ENCODE data around the gene VTCN1.
"Not testable (repeated sequence)": the region's sequence is repeated elsewhere in the genome, so short reads cannot be mapped to it uniquely, and the experiment has no call there.

Gene VTCN1

GRCh38 chr1:117122330-117123025 is 88.2 kb downstream of the VTCN1 start:
- peak overlapping the region; percentile 87 for H3K27ac ChIP-seq (ENCODE audit: low read length)
- no peaks in the 10 kb centered on the region for H3K9me3 ChIP-seq (ENCODE audit: control insufficient read depth in 1 of 2, low read length in 2 of 2)
- peak overlapping the region; percentile 60 to 80 for H3K4me3 ChIP-seq (ENCODE audit: low read depth in 1 of 2, low read length in 2 of 2)
- H3K27me3 ChIP-seq (ENCODE audit: low read depth, low read length), result no peaks in the 10 kb centered on the region
- no peaks in the 10 kb centered on the region for H3K36me3 ChIP-seq (ENCODE audit: control insufficient read depth in 1 of 2, insufficient read depth in 2 of 2, low read length in 2 of 2)
- H3K4me1 ChIP-seq (ENCODE audit: control insufficient read depth in 1 of 2, insufficient read depth in 2 of 2, low read length in 2 of 2), result peaks cover 4 to 12% of the 10 kb centered on the region in 2 donors

- no peaks in the 10 kb centered on the region for H3K9me3 ChIP-seq (ENCODE audit: control insufficient read depth in 1 of 2, low read length in 2 of 2)
- no peaks in the 10 kb centered on the region for H3K36me3 ChIP-seq (ENCODE audit: control insufficient read depth in 1 of 2, insufficient read depth in 2 of 2, low read length in 2 of 2)
- H3K4me3 ChIP-seq (ENCODE audit: low read depth in 1 of 2, low read length in 2 of 2), result peak within 1 kb of the TSS; percentile 60 to 80
- no peaks in the 10 kb centered on the region for H3K27me3 ChIP-seq (ENCODE audit: low read depth, low read length)
- peaks cover 4 to 12% of the 10 kb centered on the region in 2 donors for H3K4me1 ChIP-seq (ENCODE audit: control insufficient read depth in 1 of 2, insufficient read depth in 2 of 2, low read length in 2 of 2)
- H3K27ac ChIP-seq (ENCODE audit: low read length), result peak within 1 kb of the TSS; percentile 87
Observed at GRCh38 chr1:117121589-117122329, 89.0 kb downstream of the VTCN1 start, which contains the start of gene TRIM45. TRIM45 (minus strand) TSS chr1:117121749; CDS start chr1:117121201, 548 bp downstream.

- Histone ChIP-seq H3K4me3 (ENCODE audit: low read depth in 1 of 2, low read length in 2 of 2) (peak overlapping the region; percentile 60 to 80), H3K27me3 (ENCODE audit: low read depth, low read length) (no peaks in the 10 kb centered on the region), H3K27ac (ENCODE audit: low read length) (no peak overlapping the region), H3K36me3 (ENCODE audit: control insufficient read depth in 1 of 2, insufficient read depth in 2 of 2, low read length in 2 of 2) (no peaks in the 10 kb centered on the region), H3K4me1 (ENCODE audit: control insufficient read depth in 1 of 2, insufficient read depth in 2 of 2, low read length in 2 of 2) (peaks cover 4 to 12% of the 10 kb centered on the region in 2 donors), H3K9me3 (ENCODE audit: control insufficient read depth in 1 of 2, low read length in 2 of 2) (no peaks in the 10 kb centered on the region)
Observed at GRCh38 chr1:117120774-117121588, 89.7 kb downstream of the VTCN1 start.

GRCh38 chr1:117119144-117119543 is 91.6 kb downstream of the VTCN1 start:
- H3K27me3 ChIP-seq (ENCODE audit: low read depth, low read length); H3K4me3 ChIP-seq (ENCODE audit: low read depth in 1 of 2, low read length in 2 of 2); H3K36me3 ChIP-seq (ENCODE audit: control insufficient read depth in 1 of 2, insufficient read depth in 2 of 2, low read length in 2 of 2); H3K9me3 ChIP-seq (ENCODE audit: control insufficient read depth in 1 of 2, low read length in 2 of 2); H3K27ac ChIP-seq (ENCODE audit: low read length): not testable (repeated sequence)
- peaks cover 4 to 12% of the 10 kb centered on the region in 2 donors for H3K4me1 ChIP-seq (ENCODE audit: control insufficient read depth in 1 of 2, insufficient read depth in 2 of 2, low read length in 2 of 2)

- H3K27ac ChIP-seq (ENCODE audit: low read length), result no peak overlapping the region
- no peaks in the 10 kb centered on the region for H3K27me3 ChIP-seq (ENCODE audit: low read depth, low read length)
- no peak overlapping the region for H3K4me3 ChIP-seq (ENCODE audit: low read depth in 1 of 2, low read length in 2 of 2)
- H3K36me3 ChIP-seq (ENCODE audit: control insufficient read depth in 1 of 2, insufficient read depth in 2 of 2, low read length in 2 of 2), result peaks cover 8 to 10% of the 10 kb centered on the region in 2 donors
- peaks cover 4 to 12% of the 10 kb centered on the region in 2 donors for H3K4me1 ChIP-seq (ENCODE audit: control insufficient read depth in 1 of 2, insufficient read depth in 2 of 2, low read length in 2 of 2)
- no peaks in the 10 kb centered on the region for H3K9me3 ChIP-seq (ENCODE audit: control insufficient read depth in 1 of 2, low read length in 2 of 2)
Observed at GRCh38 chr1:117118137-117118536, 92.6 kb downstream of the VTCN1 start.

- no peaks in the 10 kb centered on the region for H3K9me3 ChIP-seq (ENCODE audit: control insufficient read depth in 1 of 2, low read length in 2 of 2)
- no peak overlapping the region for H3K27ac ChIP-seq (ENCODE audit: low read length)
- H3K4me1 ChIP-seq (ENCODE audit: control insufficient read depth in 1 of 2, insufficient read depth in 2 of 2, low read length in 2 of 2), result peaks cover 4 to 12% of the 10 kb centered on the region in 2 donors
- H3K36me3 ChIP-seq (ENCODE audit: control insufficient read depth in 1 of 2, insufficient read depth in 2 of 2, low read length in 2 of 2), result peaks cover 12 to 14% of the 10 kb centered on the region in 2 donors
- H3K27me3 ChIP-seq (ENCODE audit: low read depth, low read length), result no peaks in the 10 kb centered on the region
- H3K4me3 ChIP-seq (ENCODE audit: low read depth in 1 of 2, low read length in 2 of 2), result no peak overlapping the region
Observed at GRCh38 chr1:117117697-117118096, 93.0 kb downstream of the VTCN1 start.

- Histone ChIP-seq H3K4me1 (ENCODE audit: control insufficient read depth in 1 of 2, insufficient read depth in 2 of 2, low read length in 2 of 2) (peaks cover 4 to 6% of the 10 kb centered on the region in 2 donors), H3K9me3 (ENCODE audit: control insufficient read depth in 1 of 2, low read length in 2 of 2) (no peaks in the 10 kb centered on the region), H3K27me3 (ENCODE audit: low read depth, low read length) (no peaks in the 10 kb centered on the region), H3K4me3 (ENCODE audit: low read depth in 1 of 2, low read length in 2 of 2) (no peak overlapping the region), H3K27ac (ENCODE audit: low read length) (no peak overlapping the region), H3K36me3 (ENCODE audit: control insufficient read depth in 1 of 2, insufficient read depth in 2 of 2, low read length in 2 of 2) (peaks cover 12 to 23% of the 10 kb centered on the region in 2 donors)
Observed at GRCh38 chr1:117116784-117117130, 94.0 kb downstream of the VTCN1 start.

GRCh38 chr1:117116090-117116783 is 94.5 kb downstream of the VTCN1 start:
- Histone ChIP-seq H3K27ac (ENCODE audit: low read length) (no peak overlapping the region), H3K4me1 (ENCODE audit: control insufficient read depth in 1 of 2, insufficient read depth in 2 of 2, low read length in 2 of 2) (peaks cover 4 to 6% of the 10 kb centered on the region in 2 donors), H3K4me3 (ENCODE audit: low read depth in 1 of 2, low read length in 2 of 2) (no peak overlapping the region), H3K36me3 (ENCODE audit: control insufficient read depth in 1 of 2, insufficient read depth in 2 of 2, low read length in 2 of 2) (peaks cover 12 to 27% of the 10 kb centered on the region in 2 donors), H3K9me3 (ENCODE audit: control insufficient read depth in 1 of 2, low read length in 2 of 2) (no peaks in the 10 kb centered on the region), H3K27me3 (ENCODE audit: low read depth, low read length) (no peaks in the 10 kb centered on the region)

- Histone ChIP-seq H3K36me3 (ENCODE audit: control insufficient read depth in 1 of 2, insufficient read depth in 2 of 2, low read length in 2 of 2) (peaks cover 12 to 33% of the 10 kb centered on the region in 2 donors), H3K4me3 (ENCODE audit: low read depth in 1 of 2, low read length in 2 of 2) (no peak overlapping the region)
Observed at GRCh38 chr1:117114877-117115276, 95.8 kb downstream of the VTCN1 start.

GRCh38 chr1:117113199-117113598 is 97.5 kb downstream of the VTCN1 start:
- H3K4me3 ChIP-seq (ENCODE audit: low read depth in 1 of 2, low read length in 2 of 2), result no peak overlapping the region
- no peaks in the 10 kb centered on the region for H3K9me3 ChIP-seq (ENCODE audit: control insufficient read depth in 1 of 2, low read length in 2 of 2)
- H3K27me3 ChIP-seq (ENCODE audit: low read depth, low read length), result no peaks in the 10 kb centered on the region
- no peak overlapping the region for H3K27ac ChIP-seq (ENCODE audit: low read length)
- peaks cover 12 to 47% of the 10 kb centered on the region in 2 donors for H3K36me3 ChIP-seq (ENCODE audit: control insufficient read depth in 1 of 2, insufficient read depth in 2 of 2, low read length in 2 of 2)
- H3K4me1 ChIP-seq (ENCODE audit: control insufficient read depth in 1 of 2, insufficient read depth in 2 of 2, low read length in 2 of 2), result no peaks in the 10 kb centered on the region

More at GRCh38 chr1:117114877-117115276, 95.8 kb downstream of the VTCN1 start:
- H3K27me3 ChIP-seq (ENCODE audit: low read depth, low read length), result no peaks in the 10 kb centered on the region
- H3K4me1 ChIP-seq (ENCODE audit: control insufficient read depth in 1 of 2, insufficient read depth in 2 of 2, low read length in 2 of 2), result no peaks in the 10 kb centered on the region
- H3K27ac ChIP-seq (ENCODE audit: low read length), result no peak overlapping the region
- H3K9me3 ChIP-seq (ENCODE audit: control insufficient read depth in 1 of 2, low read length in 2 of 2), result no peaks in the 10 kb centered on the region
